ENCODE measurements around the gene TNS1.

TNS1 gene

DNA sequence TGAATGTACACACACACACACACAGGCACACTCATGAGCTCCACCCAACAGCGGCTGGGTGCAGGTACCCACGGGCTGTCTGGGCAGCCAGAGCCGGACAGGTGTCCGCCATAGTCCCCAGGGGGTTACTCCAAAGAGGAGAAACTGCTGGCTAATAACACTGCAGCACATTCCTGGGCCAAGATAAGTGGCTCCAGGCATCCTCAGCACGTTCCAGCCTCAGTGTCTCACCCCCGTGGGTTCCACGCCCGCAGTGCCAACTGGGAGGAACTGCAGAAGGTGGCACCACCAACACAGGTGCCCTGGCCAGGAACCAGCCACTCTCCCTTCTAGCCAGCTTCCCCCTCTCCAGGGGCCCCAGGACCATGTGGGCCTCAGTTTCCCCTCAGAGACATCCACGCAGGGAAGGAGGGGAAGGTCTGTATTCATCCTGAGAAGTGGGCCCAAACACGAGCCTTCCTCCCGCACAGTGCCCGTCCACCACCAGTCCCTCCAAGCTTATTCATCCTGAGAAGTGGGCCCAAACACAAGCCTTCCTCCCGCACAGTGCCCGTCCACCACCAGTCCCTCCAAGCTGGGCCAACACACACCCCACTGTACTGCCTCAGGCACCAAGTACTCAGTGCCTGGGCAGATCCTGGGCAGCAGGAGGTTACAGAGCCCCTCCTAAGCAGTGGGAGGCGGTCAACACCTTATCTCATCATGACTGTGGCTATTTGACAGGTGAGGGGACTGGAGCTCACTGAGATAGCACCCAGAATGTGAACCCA, 47.6 kb downstream of the TNS1 start:
- no peak for DNase-seq

DNA sequence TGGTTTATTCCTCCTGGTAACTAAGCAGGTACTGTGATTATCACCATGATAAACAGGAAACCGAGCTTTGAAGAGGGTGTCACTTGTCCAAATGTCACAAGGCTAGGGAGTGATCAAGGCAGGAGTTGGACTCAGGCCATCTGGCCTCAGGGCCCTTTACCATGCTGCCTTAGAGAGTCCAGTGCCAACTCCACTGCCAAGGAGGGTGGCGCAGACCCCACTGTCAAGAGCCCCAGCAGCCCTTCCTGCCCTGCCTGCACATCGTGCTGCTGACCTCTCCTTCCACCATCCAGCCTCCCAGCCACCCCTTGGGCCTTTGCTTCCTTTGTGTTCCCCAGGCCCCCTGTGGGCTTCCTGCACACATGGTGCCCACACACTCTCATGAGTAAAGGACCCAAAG, 48.3 kb downstream of the TNS1 start:
- peak; percentile 54 for DNase-seq

DNA sequence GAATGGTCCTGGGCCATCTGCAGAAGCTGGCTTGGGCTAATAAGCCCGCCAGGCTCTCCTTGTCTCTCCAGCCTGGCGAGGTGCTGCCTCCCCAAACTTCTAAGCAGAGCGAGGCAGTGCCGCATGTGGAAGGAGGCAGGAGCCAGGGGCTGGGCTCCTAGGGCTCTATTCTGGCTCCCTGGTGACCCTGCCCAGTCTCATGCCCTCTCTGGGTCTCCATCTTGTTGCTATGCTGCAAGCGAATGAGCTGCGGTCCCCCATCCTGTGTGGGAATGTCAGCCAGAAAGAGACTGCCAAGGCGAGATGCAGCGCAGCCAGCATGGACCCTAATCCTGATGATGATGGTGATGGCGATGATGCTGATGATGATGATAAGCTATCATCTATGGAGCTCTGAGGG, 48.7 kb downstream of the TNS1 start:
- no peak for DNase-seq

DNA sequence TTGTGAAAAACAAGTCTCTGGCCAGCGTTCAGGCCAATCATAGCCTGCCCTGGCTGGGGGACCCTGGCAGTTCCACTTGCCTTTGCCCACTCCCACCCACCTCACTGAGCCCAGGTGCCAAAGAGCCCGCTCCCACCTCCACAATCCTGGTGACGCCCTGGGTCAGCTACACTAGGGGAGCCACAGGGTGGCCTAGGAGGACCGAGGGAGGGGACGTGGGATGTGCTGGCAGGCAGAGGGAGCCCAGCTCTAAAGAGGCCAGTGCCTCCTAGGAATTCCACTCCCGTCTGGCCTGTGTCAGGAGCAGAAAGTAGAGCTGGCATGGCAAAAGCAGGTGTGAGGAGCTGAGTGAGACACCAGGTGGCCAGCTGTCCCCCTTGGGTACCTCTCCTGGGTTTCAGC, 49.3 kb downstream of the TNS1 start:
- DNase-seq, result no peak

DNA sequence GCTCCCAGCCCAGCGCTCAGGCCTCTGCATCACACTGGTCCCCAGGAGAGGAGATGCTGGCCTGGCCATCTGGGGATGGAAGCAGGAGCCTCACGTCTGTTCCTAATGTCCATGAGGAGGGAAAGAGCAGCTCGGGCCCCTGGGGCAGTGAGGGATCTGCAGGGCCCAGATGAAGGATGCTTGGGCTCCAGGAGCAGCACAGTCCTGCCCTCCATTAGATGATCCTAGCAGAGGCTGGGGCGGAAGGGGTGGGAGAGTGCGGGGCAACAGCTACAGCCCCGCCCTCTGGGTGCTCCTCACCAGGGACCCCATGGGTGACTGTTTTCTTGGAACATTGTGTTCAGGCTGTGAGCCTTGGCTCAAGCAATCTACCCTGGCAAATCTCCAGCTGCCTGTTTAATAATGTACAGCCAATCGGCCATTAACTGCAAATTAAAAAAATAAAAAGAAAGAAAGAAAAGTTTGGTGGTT, 49.7 kb downstream of the TNS1 start:
- DNase-seq, result no peak

DNA sequence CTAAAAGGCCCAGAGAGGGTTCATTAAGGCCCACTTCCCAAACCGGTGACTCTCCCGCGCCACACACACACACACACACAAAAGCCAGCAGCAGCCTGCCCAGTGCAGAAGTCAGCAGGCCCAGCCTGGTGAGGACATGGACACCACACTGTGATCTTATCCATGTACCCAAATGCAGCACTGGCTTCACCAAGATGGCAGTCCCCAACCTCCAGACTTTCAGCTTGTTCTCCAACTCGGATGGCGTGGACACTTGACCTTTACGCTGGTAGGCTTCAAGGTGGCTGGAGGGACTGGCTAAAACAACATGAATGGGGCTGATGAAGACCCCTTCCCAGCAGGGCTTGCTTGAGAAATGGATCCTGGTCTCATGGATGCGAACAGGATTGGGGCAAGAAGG, 50.4 kb downstream of the TNS1 start:
- no peak for DNase-seq

DNA sequence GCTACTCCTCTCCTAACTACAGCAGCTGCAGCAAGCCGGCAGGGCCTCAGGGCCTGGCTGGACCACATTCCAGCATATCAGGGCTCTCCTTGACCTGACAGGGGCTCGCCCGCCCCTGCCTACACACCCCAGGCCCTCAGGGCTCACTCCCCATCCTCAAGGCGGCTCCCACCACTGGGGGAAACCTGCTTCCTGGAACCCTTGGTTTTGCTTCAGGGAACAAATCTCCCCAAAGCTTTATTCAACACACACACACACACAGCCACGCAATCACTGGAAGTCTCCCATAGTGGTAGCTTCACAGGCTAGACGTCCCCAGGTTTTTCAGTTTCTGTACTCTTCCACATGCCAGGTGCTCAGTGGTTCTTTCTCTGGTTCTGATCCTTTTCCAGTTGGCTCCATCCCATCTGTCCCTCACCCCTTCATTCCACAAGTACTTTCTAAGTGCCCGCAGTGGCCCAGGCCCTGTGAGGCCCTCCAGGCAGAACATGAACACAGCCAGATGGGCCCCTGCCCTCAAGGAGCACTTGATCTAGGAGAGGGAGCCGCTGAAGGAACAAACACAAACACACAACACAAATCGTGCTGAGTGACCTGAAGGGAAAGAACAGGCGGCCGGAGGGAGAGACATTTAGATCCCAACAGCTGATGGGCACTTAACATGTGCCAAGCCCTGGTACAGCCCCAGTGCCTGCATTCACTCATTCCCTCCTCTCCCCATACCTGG, 51.1 kb downstream of the TNS1 start:
- DNase-seq, result no peak

DNA sequence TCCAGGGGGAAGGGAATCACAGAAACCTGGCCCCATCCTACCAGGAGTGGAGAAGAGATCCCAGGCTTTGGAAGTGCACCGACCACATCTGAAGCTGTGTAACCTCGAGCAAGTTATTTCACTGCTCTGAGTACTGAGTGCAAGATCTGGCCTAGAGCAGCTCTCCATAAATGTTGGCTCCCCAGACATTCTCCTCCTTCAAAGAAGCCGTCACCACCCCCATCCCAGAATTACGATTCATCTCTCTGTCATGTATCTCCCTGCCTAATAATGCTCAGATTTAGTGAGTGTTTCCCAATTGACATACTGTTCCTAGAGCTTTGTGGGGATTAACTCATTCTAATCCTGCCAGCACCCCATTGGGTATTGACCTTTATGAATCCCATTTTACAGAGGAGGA, 51.7 kb downstream of the TNS1 start:
- DNase-seq, result no peak

DNA sequence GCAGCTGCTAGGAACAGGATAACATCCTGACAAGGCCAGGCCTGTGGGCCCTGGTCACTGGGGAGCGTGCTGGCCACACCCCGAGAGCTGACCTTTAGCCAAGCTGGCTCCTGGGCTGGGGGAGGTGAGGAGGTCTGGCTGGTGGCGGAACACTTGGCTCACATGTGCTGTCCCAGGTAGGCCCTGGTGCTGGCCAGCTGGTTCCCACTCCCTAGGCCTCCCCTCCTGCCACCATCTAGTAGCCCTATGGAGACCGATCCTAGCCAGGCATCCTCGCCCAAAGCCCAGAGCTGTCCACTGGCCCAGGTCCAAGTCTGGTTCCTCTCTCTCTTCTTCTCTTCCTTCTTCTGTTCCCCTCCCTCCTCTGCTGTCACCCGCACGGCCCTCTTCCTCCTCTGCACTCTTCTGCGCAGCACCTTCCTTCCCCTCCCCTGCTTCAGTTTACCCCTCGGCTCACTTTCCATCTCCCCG, 52.4 kb downstream of the TNS1 start:
- DNase-seq, result no peak

DNA sequence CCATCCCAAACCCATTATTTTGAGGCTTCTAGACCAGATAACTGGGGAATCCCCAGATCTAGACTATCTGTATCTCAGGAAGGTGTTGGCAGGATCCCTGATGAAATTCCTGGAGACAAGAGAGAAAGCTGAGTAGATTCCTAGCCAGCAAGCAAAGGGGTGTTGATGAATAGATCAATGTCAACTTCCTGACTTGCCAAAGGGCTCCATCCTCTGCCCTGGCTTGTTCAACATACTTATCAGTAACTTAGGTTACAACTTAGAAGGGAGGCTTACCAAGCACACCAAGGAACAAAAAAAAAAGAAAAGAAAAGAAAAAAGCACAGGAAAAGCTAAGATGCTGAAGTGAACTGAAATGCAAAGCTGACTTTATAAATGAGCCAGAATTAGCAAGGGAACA, 53.3 kb downstream of the TNS1 start:
- DNase-seq, result no peak

DNA sequence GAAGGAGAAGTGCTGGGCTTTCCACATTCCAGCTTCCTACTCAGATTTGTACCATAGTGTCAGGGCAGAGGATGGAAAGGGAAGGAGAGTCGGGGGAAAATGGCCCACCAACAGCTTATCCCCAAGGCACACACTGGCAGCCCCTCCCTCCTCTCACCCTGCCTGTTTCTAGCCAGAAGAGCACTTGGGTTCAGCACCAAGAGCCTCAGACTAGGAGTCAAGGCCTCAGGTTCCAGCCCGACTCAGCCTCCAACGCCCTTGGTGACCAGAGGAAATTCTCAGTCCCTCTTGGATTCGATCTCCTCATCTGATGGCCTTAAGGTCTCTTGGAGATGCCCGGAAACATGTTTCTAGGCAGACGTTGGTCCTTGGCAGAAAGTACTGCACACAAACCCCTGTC, 53.9 kb downstream of the TNS1 start:
- no peak for DNase-seq

DNA sequence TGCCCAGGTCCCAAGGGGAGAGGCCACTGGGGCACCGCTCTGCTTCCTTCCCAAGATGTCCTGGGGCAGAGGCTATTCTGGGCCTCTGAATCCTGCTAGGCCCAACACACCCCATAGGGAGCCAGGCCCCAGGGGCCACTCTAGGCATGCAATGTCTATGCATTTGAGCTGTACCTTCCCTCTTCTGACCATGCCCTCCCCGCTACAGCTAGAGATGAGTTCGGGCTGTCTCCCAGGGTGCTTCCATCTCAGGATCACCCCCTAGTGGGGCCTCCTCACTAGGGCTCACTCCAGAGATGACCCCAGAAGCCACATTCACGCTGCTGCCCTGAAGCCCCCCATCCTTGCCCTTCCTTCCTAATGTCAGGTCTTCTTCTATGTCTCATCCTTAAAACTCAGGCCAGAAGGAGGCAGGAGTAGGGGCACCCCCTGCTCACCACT, 54.4 kb downstream of the TNS1 start:
- no peak for DNase-seq

DNA sequence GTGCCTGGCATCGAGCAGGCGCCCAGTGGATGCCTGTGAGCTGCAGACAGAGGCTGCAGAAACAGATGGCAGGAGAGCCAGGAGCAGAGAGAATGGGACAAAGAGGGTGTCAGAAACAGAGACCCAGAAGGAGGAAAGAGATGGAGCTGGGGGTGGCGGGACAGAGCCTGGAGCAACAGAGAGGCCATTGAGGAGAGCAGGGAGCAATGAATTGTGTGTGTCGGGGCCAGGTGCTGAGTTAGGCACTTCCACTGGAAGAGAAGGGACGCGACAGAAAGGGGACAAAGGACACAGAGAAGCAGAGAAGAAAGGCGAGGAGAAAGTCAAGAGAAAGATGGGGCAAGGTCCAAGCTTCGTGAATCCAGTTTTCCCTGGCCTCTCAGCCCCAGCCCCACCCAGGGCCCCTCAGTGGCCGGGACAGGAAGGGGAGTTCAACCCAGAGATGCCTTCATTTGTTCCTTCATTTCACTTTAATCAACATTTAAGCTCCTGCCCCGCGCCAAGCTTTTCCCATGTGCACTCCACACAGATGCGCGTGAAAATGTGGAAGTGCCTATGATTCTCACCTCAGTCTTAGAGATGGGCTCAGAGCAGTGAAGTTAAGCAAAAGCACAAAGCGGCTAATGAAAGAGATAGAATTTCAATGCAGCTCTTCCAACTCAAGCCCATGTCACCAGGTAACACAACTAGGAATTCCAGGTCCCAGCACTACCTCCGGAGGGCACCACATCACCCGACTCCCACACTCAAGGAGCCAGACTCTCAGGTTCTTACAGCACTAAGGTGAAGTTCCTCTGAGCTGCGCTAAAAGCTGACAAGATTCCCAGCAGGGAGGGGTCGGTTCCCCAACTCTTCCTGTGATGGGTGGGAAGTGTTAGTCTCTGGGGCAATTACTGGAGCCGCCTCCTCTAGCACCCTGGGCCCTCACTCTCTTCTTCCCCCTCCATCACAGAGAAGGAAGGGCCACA, 55.1 kb downstream of the TNS1 start:
- no peak for DNase-seq

DNA sequence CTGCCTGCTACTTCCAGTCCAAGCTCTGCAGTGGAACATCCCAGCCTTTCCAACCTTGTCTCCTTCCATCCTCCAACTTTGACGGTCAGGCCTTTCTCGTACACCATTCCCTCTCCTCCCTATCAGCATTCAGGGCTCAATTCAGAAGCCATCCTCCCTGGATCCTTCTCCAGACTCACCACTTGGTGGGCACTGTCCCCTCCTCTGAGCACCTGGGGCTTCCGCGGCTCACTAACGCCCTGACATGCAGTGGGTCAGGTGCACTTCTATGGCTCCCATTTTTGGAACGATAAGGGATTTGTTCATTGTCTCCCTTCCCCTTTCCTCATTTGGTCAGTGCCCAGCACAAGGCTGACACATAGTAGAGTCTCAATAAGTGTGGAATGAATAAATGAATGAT, 56.7 kb downstream of the TNS1 start:
- DNase-seq, result no peak

DNA sequence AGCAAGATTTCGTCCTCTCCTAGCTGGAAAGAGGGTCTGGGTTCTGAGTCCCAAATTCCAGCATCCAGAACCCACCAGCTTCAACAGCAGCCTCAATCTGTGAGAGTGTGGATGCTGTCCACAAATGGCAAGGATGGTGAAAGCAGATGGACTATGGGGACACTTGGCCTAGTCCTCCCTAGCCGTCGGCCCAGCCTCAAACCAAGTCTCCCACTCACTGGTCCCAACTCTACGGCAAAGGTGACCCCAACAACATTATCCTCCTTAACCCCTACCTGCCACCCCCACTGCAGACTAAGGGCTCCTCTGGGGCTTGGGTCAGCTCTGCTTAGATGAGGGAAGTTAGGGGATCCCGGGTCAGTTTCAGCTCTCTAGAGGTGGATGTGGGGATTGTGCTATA, 57.3 kb downstream of the TNS1 start:
- DNase-seq, result no peak

DNA sequence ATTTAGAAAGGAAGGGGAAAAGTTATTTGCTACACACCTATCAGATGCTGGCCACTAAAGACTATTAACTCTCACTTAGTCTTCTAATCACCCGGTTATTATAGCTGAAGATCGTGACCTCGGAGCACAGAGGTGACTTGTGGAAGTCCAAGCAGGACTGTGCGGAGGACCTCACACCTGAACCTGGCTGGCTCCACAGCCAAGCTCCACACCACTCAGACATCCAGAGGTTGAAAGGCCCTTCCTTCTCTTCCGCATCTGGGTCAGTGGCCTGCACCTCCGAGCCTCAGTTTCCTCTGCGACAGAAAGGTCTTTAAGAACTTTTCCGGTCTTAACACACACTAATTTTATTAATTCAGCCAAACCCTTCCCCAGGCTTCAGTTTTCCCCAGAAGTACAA, 57.9 kb downstream of the TNS1 start:
- no peak for DNase-seq

DNA sequence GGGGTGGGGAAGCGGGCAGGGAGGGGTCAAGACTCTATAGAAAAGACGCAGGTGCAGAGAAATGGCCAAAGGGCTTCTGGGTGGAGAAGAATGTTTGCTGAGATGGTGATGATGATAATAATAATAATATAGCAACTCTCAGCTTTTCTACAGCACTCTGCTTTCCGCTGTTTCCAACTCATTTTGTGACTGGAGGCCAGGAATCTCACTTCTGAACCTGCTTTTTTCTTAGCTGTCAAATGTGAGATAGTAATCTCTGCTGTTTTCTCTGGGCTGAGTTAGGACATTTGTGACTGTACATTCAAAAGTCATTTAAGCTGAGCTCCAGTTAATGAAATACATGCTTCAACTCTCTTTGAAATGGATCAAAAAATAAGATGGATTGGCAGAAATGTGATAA, 58.4 kb downstream of the TNS1 start:
- no peak for DNase-seq

DNA sequence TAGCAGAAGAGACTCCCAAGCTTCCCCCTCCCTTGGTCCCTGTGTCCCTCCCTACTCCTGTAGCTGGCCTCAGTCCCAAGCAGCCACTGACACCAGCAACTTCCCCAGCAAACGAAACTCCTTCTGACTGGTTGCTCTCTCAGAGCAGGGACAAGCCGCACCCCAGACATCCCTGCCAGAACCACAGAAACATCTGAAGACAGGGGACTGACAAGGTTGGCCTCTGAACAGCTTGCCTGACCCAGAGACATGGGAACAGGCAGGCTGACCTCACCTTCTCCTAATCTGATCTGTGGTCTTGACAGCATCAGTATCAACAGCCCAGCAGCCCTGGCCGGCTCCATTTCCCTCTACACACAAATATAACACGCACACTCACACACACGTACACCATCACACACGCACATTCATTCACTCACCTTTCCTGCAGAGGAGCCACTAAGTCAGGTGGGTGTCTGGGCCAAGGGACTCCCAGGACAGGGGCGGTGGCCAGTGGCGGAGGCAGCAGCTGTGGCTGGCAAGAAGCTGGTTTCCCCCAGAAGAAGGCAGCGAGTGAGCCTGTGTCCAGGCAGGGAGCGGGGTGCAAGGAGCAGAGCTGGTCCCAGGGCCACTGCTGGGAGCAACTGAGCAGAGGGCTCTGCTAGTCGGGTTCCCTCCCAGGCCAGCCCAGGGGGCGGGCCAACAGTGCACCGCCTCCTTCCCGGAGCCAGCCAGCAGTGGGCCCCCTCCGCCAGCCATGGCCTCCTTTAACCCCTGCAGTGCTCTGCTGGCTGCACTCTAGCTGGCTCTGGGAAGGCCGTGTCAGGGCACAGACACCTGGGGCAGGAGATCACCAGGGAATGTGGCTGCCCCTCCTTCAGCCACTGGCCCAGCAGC, 59.1 kb downstream of the TNS1 start:
- DNase-seq, result peak; percentile 27

DNA sequence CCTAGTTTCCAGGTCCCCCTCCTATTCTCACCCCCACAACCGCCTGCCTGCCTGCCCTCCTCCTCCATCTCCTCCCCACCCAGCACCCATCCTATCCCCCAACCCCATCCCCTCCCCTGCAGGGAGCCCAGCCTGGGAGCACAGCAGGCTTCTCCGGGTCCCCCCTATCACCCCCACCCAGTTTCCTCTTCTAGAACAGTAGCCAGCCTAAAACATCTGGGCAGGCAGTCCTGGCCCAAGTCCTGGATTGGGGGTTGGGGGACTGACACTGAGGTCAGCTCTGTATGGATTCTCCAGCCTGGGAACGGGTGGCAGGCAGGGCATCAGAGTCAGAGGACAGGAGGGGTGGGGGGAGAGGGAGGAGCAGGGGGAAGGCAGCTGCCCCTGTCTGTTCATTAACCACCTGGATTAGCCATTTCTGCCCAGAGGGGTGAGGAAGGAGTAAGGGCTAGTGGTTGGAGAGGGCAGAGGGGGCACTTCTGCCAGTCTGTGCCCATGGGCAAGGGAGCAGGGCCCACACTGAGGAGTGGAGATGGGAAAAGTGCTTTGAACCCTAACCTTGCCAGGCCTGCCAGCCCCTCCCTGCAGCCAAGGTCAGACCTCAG, 60.0 kb downstream of the TNS1 start:
- no peak for DNase-seq

DNA sequence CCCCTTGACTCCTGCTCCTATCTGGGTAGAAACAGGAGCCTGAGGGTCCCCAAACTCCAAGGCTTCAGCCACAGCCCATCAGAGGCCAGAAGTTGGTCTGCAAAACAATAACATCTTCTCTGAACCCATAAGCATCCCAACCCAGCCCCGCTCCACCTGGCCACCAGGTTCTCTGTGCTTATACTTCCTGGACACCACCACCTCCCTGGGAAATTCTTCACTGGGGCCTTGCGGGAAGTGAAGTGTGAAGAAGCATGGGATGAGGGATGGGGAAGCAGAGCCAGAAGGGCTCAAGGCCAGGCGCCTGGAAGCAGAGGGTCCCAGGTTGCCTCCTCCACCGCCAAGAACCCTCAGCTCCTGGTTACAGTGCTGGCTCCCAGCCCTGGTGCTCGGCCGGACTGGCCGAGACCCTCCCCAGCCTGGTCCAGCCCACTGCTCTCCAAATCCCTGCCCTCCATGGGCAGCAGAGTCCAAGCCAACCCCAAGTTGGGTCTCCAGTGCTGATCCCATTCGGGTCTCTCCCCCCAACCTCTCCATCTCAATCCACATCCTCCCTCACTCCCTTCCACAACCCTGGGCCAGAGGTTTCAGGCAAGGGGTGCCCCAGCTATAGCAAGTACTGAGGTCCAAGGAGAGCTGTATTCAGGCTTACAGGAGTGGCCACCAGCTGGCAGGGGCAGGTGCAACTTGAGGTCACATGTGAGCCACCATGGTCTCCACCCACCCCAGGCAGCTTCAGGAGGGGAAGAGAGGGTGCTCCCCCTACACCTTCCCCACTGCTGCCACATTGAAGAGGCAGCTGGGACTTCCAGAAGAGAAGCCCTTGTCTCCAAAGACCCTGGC, 60.7 kb downstream of the TNS1 start:
- peak; percentile 10 for DNase-seq

DNA sequence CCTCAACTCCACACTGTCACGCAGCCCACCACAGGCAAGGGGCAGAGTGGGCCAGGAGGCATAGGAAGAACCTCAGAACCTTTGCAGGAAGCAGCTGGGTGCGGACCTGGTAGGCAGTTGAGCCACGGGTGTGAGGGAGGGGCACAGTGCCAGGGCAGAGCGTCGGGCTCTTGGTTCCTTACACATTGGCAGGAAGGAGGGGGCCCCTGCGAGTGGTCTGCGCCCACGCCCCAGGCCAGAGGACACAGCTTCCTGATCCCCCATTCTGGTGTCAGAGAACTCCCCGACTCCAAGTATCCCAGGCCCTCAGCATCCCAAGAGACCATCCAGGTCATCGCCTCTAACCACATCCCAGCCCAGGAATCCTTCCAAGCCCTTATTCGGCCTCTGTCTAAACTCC, 61.5 kb downstream of the TNS1 start:
- DNase-seq, result no peak

All from DMS79 (cell line).